ENCODE measurements around the gene TPRKB. TPM values are rescaled to one million over a fixed set of nuclear protein-coding genes. Genes with fewer than 3 reads are reported as not detected.
A peak's percentile ranks its signal among the peaks of the same experiment; 100 is the strongest.
"Not testable (repeated sequence)": the region's sequence is repeated elsewhere in the genome, so short reads cannot be mapped to it uniquely, and the experiment has no call there.

Gene TPRKB
- total RNA-seq, 1 experiment from 2014 or later: 35.1 TPM

DNA sequence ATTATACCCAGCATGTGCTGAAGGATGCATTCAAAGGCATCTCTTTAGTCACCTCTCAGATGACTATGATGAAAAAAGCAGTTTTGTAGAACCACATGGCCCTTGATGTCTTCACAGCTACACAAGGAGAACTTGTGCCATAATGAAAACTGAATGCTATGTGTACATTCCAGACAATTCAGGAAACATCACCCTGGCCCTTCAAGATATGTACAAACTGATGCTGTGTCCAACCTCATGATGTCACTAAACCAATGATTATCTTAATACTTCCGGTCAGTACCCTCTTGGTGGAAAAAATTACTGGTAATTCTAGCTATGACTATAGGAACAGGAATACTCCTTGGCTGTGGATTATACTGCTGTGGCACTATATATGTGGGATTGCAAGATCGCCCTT lies 22.8 kb upstream of the TPRKB start:
- no peak for DNase-seq
- Histone ChIP-seq H3K4me3 (ENCODE audit: insufficient read depth, low read depth, low read length) (no peak overlapping the region), H3K36me3 (replicated peaks; ENCODE audit: control insufficient read depth, insufficient read depth, low read length) (peaks cover 8% of the 10 kb centered on the region)

DNA sequence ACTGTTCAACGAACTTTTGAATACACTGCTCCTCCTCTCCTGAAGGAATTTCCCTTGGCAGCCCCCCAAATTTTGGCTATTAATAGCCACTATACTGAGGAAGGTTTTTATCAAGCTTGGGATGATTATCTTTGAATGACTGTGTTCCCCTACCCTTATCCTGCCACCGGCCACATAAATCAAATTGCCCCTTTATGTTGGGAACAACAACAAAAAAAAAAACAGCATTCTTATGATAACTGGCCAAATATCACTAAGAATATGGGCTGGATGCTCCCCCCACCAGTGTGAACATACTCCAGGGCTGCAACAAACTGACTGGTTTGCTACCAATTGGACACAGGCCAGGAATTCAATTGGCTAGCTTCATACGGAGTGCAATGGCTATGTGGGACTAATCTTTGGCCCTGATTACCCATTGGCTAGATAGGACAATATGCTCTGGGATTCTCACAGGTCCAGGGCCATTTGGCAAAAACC lies 22.2 kb upstream of the TPRKB start:
- Histone ChIP-seq H3K36me3 (replicated peaks; ENCODE audit: control insufficient read depth, insufficient read depth, low read length) (peaks cover 8% of the 10 kb centered on the region), H3K4me3 (ENCODE audit: insufficient read depth, low read depth, low read length) (no peak overlapping the region), H3K27me3 (ENCODE audit: control insufficient read depth, insufficient read depth, low read length) (no peaks in the 10 kb centered on the region)
- DNase-seq: no peak

More for the DNA sequence above, 22.8 kb upstream of the TPRKB start:
- no peaks in the 10 kb centered on the region for H3K27me3 ChIP-seq (ENCODE audit: control insufficient read depth, insufficient read depth, low read length)

DNA sequence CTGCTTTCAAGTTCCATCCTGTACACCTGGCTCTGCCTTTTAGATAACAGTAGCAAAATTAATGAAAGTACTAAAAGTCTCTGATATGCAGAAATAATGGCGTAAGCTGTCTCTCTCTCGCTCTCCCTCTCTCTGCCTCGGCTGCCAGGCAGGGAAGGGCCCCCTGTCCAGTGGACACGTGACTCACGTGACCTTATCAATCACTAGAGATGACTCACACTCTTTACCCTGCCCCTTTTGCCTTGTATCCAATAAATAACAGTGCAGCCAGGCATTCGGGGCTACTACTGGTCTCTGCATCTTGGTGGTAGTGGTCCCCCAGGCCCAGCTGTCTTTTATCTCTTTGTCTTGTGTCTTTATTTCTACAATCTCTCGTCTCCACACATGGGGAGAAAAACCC lies 17.2 kb upstream of the TPRKB start:
- not testable (repeated sequence) for H3K4me3 ChIP-seq (ENCODE audit: insufficient read depth, low read depth, low read length); H3K36me3 ChIP-seq (replicated peaks; ENCODE audit: control insufficient read depth, insufficient read depth, low read length); DNase-seq; H3K27me3 ChIP-seq (ENCODE audit: control insufficient read depth, insufficient read depth, low read length)

DNA sequence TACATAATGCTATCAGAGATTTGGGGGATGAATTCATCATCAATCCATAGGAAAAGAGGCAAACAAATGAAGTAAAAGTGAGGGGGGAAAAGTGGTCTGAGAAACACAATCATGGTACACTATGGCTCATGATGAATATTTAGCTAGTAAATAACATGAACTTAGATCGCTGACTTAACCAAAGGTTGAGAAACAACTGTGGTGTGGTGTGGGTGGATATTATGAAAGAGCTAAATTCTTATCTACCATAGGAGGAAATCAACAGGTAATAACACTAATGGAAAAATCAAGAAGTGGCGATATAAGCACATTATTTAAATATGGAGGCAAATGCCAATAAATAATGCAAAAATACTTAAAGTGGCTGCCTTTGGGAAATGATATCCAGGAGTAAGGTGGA lies 12.2 kb upstream of the TPRKB start:
- Histone ChIP-seq H3K36me3 (replicated peaks; ENCODE audit: control insufficient read depth, insufficient read depth, low read length) (peaks cover 2% of the 10 kb centered on the region), H3K4me3 (ENCODE audit: insufficient read depth, low read depth, low read length) (no peak overlapping the region), H3K27me3 (ENCODE audit: control insufficient read depth, insufficient read depth, low read length) (no peaks in the 10 kb centered on the region)
- no peak for DNase-seq

DNA sequence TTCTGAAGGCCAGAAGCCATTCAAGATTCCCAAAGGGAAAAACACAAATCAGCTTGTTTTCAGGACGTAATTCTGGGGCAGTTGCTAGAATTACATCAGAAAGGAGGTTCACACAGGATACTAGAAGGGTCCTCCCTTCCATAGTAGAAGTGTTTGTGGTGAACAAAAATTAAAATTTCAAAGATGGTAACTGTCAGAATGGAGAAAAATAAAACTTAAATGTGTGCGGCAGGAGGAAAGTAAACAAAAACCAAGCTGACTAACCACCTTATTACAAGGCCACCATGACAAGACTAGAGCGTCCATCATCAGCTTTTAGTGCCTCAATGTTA lies 9.7 kb upstream of the TPRKB start:
- Histone ChIP-seq H3K36me3 (replicated peaks; ENCODE audit: control insufficient read depth, insufficient read depth, low read length) (peaks cover 2% of the 10 kb centered on the region), H3K27me3 (ENCODE audit: control insufficient read depth, insufficient read depth, low read length) (no peaks in the 10 kb centered on the region; the same call in 1 of the 2 replicates), H3K4me3 (ENCODE audit: insufficient read depth, low read depth, low read length) (no peak overlapping the region)
- no peak for DNase-seq

DNA sequence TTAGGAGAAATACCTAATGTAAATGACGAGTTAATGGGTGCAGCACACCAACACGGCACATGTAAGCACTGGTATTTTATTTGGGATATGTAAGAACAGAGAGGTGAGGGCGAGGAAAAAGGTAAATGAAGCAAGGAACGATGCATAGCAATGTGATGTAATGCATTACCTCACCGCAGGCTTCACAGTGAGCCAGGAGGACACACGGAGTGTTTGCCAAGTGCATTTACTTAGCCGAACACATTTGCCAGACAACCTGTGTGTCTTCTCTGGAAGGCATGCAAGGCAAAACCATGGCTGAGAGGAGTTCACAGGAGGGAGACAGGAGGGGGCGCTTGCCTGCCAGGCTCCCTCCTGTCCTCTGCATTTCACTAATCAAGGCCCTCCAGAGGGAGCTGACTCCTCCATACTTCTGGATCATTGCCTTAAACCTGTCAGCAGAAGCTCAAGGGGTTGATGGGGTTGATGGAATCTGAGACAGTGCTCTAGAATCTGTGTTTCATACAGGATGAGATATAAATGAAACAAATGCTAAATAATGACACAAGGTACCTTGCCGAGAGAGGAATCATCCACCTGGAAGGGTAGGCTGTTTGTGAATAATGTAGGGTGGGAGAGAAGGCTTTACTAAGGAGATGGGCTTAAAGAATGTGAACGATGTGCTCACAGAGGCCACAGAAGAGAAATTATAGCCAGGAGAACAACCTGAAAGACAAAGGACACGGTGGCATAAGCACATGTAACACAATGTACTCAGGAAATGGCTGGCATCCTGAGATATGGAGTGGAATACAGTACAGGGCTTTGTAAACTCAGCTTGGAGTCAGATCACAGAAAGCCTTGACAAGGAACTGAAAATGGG lies 9.1 kb upstream of the TPRKB start:
- DNase-seq: peak; percentile 31
- no peak overlapping the region for H3K4me3 ChIP-seq (ENCODE audit: insufficient read depth, low read depth, low read length)
- H3K27me3 ChIP-seq (ENCODE audit: control insufficient read depth, insufficient read depth, low read length): no peaks in the 10 kb centered on the region; the same call in 1 of the 2 replicates
- peaks cover 2% of the 10 kb centered on the region for H3K36me3 ChIP-seq (replicated peaks; ENCODE audit: control insufficient read depth, insufficient read depth, low read length)

DNA sequence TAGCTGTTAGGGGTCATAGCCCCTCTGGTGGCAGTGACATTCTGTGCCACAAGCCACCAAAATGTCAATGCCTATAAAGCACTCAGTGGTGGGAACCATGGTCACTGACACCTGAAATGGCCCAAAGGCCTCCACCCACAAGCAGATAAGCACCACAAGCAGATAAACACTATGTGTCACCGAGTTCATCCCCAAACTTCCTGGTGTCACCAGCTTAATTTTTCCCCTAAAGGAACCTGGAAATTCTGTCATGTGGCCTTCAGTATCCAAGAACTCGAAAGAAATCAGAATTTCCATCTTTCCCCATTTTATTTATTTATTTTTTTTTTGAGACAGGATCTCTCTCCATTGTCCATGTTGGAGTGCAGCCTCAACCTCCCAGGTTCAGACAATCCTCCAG lies 3.6 kb upstream of the TPRKB start:
- Histone ChIP-seq H3K36me3 (replicated peaks; ENCODE audit: control insufficient read depth, insufficient read depth, low read length) (no peaks in the 10 kb centered on the region; the same call in 1 of the 2 replicates), H3K27me3 (ENCODE audit: control insufficient read depth, insufficient read depth, low read length) (peaks cover 5% of the 10 kb centered on the region)

DNA sequence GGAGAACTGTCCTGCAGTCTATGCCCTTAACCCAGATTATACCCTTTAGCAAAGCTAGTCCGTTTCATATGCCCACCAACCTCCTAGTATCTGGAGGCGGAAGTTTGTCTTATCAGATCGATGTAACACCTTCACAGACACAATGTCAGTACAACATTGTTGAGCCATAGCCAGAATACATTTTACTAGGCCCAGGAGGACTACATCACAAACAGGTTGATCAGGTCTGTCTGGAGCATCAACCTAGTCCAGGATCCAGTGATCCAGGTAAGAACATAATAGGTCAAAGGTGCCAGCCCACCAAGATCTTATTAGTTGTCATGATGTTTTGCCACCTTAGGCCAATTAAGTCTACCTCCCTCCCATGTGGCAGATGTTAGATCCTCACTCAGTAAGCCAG lies 2.0 kb upstream of the TPRKB start:
- H3K27me3 ChIP-seq (ENCODE audit: control insufficient read depth, insufficient read depth, low read length): peaks cover 5% of the 10 kb centered on the region
- no peak for DNase-seq
- H3K36me3 ChIP-seq (replicated peaks; ENCODE audit: control insufficient read depth, insufficient read depth, low read length): no peaks in the 10 kb centered on the region; the same call in 1 of the 2 replicates
- H3K4me3 ChIP-seq (ENCODE audit: insufficient read depth, low read depth, low read length): no peak overlapping the region

More for the DNA sequence above, 3.6 kb upstream of the TPRKB start:
- no peak for DNase-seq
- no peak overlapping the region for H3K4me3 ChIP-seq (ENCODE audit: insufficient read depth, low read depth, low read length)

DNA sequence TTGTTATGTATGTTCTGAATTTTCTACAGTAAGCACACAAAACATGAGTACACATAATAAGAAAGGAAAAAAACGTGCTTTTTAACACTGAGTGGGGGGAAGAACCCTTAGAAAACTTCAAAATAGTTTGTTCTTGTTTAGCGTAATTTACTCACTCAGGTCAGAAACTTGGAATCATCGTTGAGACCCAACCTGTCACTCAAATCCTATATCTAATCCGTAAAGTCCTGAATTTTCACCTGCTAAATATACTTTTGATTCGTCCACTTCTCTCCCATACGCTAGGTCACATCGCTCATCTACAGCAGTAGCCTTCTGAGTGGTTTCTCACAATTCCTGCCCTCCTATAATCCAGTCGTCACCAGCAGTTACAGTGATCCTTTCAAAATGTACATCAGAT lies 767 bp downstream of the TPRKB start:
- H3K36me3 ChIP-seq (replicated peaks; ENCODE audit: control insufficient read depth, insufficient read depth, low read length): peaks cover 2% of the 10 kb centered on the region
- H3K4me3 ChIP-seq (ENCODE audit: insufficient read depth, low read depth, low read length): peak overlapping the region; percentile 70
- no peak for DNase-seq
- H3K27me3 ChIP-seq (ENCODE audit: control insufficient read depth, insufficient read depth, low read length): peaks cover 5% of the 10 kb centered on the region

DNA sequence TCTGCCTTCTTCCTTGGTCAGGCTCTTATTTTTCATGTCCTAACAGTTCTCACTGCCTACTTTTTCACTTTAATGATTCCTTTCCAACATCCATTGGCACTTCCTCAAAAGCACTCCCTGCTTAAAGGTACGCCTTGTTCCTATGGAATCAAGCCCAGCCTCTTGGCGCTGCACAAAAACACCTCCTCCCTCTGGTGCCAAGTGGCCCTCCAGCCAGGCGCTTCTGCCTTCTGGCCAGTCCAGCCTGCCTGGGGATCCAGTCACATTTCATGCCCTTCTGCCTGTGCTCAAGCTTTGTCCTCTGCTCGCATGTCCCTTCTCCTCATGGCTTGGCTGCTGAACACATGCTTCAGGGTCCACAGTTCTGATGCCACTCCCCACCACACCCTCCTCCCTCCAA lies 6.3 kb downstream of the TPRKB start:
- Histone ChIP-seq H3K36me3 (replicated peaks; ENCODE audit: control insufficient read depth, insufficient read depth, low read length) (peaks cover 2% of the 10 kb centered on the region), H3K4me3 (ENCODE audit: insufficient read depth, low read depth, low read length) (no peak overlapping the region), H3K27me3 (ENCODE audit: control insufficient read depth, insufficient read depth, low read length) (no peaks in the 10 kb centered on the region)
- no peak for DNase-seq

DNA sequence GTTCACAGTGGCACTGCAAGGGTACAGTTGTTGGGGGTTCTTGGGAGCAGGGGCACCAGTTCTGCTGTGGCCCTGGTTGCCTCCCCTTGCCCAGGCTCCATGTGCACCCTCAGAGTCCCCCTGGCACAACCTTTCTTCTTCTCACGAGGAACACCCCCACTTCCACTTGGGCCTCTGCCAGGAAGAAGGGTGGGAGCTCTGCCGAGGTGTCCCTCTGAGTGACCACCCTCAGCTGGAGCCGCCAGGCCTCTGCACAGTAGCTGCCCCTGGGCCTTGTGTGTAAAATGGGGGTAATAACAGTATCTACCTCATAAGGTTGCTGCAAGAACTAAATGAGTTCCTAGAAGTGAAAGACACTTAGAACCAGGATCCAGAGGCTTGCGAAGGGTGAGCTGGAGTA lies 8.4 kb downstream of the TPRKB start:
- no peak for DNase-seq
- H3K36me3 ChIP-seq (replicated peaks; ENCODE audit: control insufficient read depth, insufficient read depth, low read length): peaks cover 2% of the 10 kb centered on the region

DNA sequence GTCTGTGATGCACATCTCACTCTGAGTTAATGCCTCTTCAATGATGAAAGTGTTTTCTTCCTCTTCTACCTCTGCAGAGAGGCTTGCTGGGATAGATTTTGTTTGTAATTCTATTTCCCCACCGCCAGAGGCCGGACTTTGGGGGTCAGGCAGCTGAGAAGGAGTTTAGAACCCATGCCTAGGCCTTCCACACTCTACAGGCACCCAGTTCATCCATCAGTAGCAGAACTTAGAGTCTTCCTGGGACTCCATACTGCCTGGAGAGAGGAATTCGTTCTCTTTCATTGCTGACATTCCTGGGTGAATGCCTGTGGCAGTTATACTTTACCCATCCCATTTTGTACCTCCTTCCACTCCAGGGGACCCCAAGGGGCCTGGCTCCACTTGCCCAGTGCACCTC lies 9.1 kb downstream of the TPRKB start:
- Histone ChIP-seq H3K4me3 (ENCODE audit: insufficient read depth, low read depth, low read length) (no peak overlapping the region), H3K36me3 (replicated peaks; ENCODE audit: control insufficient read depth, insufficient read depth, low read length) (peaks cover 2% of the 10 kb centered on the region), H3K27me3 (ENCODE audit: control insufficient read depth, insufficient read depth, low read length) (no peaks in the 10 kb centered on the region)
- DNase-seq: no peak

More for the DNA sequence above, 8.4 kb downstream of the TPRKB start:
- no peaks in the 10 kb centered on the region for H3K27me3 ChIP-seq (ENCODE audit: control insufficient read depth, insufficient read depth, low read length)
- H3K4me3 ChIP-seq (ENCODE audit: insufficient read depth, low read depth, low read length): no peak overlapping the region

DNA sequence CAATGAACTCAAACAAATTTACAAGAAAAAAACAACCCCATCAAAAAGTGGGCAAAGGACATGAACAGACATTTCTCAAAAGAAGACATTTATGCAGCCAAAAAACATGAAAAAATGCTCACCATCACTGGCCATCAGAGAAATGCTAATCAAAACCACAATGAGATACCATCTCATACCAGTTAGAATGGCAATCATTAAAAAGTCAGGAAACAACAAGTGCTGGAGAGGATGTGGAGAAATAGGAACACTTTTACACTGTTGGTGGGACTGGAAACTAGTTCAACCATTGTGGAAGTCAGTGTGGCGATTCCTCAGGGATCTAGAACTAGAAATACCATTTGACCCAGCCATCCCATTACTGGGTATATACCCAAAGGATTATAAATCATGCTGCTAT lies 10.5 kb downstream of the TPRKB start:
- H3K4me3 ChIP-seq (ENCODE audit: insufficient read depth, low read depth, low read length); DNase-seq; H3K36me3 ChIP-seq (replicated peaks; ENCODE audit: control insufficient read depth, insufficient read depth, low read length); H3K27me3 ChIP-seq (ENCODE audit: control insufficient read depth, insufficient read depth, low read length): not testable (repeated sequence)

DNA sequence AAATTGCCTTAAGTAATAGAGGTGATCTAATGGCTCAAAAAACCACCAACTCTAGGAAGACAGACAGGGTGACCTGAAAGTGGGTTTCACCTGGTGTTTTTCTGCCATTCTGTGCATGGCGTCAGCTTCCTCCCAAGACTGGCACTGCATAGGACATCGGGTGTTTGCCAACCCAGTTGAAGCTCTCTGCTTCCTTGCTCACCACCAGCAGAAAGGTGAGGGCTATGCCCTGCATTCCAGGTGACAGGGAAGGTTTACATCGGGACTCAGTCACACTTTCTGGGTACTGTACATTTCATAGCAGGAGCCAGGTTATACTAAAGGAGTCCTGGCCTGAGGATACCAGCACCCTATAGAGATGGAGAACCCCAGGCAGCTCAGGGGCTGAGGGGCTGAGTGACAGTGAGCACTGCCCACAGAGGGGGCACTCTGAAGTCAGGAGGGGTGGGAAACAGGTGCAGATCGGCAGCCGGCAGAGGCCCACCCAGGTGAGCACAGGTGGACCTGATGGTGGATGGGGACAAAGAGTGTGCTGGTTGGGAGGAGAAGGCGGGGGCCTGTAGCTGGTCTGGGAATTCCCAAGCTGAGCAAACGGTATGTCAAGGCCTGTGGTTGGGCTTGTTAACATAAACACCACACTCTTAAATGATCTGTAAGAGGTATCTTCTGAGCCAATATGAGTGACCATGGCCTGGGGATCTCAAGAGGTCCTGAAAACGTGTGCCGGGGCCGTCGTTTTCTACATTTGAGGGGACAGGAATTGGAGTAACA lies 18.1 kb downstream of the TPRKB start:
- Histone ChIP-seq H3K27me3 (ENCODE audit: control insufficient read depth, insufficient read depth, low read length) (no peaks in the 10 kb centered on the region), H3K4me3 (ENCODE audit: insufficient read depth, low read depth, low read length) (no peak overlapping the region), H3K36me3 (replicated peaks; ENCODE audit: control insufficient read depth, insufficient read depth, low read length) (no peaks in the 10 kb centered on the region)
- DNase-seq: no peak

DNA sequence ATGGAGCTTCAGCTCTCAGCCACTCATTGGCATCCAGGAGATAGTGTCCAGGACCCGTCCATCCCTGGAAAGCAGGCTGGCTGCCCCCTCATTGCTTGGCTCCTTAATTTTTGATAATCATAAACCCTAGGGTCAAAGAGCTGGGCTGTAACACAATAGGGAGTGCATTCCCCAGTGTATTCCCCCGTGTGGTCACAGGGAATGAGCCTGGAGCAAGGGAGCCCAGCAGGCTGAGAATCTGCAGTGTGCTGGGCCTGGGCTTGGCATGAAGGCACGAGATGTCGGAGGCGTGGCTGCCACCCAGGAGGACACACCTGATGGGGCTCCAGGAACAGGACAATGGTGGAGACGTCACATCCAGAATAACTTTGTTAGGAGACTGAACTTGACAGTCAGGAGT lies 18.7 kb downstream of the TPRKB start:
- no peak for DNase-seq
- H3K36me3 ChIP-seq (replicated peaks; ENCODE audit: control insufficient read depth, insufficient read depth, low read length): no peaks in the 10 kb centered on the region
- no peak overlapping the region for H3K4me3 ChIP-seq (ENCODE audit: insufficient read depth, low read depth, low read length)
- H3K27me3 ChIP-seq (ENCODE audit: control insufficient read depth, insufficient read depth, low read length): no peaks in the 10 kb centered on the region
